Subcutaneous adipose tissue (tissue), 4 donors: Measurements from ENCODE around the gene FGGY. TPM values are rescaled to one million over a fixed set of nuclear protein-coding genes. Genes with fewer than 3 reads are reported as not detected.

Experiments
- total RNA-seq, 4 donors: library from RNA; depleted of rRNA; stranded (reverse); fragments of >200 nt; gene quantifications; one replicate each; pipeline ENCODE4 v1.1.0, GENCODE V29; 2016
- TF ChIP-seq, protein P1 (sequence below): fragments of 450-650 bp; IDR thresholded peaks from one replicate; pipeline ENCODE4 v1.5.1; 2016; ENCODE audit warnings: low read depth, mild to moderate bottlenecking, control low read depth, antibody characterized with exemption, moderate library complexity

FGGY gene
- total RNA-seq, 4 donors from 2014 or later, result 7.8 to 19.2 (median 12.5) TPM

DNA sequence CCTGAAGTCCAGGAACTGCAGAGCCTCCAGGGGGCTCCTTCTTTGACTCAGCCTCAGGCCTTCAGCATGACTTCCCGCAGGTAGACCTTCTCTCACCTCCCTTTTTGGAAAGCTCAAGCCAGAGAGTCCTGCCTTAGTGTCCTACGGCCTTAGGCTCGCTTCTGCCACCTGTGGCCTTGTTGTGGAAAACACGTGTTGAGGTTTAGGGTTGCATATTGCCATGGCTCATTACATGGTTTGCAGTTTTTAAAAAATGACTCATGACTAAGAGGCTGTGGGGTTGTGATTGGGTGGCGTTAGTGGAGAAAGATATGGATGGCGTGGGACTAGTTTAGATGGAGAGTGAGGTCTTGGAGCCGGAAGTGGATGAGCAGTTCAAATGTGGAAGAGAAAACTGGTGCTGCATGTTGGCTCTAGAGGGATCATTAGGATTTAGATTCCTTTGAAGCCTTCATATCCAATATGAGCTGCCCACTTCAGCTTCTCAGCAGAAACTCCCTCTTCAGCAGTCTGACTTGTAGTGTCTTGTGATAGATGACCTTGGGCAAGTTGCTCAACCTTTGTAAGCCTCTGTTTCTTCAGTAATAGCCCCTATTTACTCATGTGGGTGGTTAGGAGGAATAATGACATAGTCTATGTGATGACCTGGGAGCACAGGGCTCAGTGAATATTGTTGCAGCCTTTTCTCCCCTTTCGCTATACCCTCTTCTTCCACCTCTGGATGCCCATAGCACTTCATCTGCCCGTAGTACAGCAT lies 6.5 kb upstream of the FGGY start:
- TF ChIP-seq, protein P1, sequence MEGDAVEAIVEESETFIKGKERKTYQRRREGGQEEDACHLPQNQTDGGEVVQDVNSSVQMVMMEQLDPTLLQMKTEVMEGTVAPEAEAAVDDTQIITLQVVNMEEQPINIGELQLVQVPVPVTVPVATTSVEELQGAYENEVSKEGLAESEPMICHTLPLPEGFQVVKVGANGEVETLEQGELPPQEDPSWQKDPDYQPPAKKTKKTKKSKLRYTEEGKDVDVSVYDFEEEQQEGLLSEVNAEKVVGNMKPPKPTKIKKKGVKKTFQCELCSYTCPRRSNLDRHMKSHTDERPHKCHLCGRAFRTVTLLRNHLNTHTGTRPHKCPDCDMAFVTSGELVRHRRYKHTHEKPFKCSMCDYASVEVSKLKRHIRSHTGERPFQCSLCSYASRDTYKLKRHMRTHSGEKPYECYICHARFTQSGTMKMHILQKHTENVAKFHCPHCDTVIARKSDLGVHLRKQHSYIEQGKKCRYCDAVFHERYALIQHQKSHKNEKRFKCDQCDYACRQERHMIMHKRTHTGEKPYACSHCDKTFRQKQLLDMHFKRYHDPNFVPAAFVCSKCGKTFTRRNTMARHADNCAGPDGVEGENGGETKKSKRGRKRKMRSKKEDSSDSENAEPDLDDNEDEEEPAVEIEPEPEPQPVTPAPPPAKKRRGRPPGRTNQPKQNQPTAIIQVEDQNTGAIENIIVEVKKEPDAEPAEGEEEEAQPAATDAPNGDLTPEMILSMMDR, result no peak

DNA sequence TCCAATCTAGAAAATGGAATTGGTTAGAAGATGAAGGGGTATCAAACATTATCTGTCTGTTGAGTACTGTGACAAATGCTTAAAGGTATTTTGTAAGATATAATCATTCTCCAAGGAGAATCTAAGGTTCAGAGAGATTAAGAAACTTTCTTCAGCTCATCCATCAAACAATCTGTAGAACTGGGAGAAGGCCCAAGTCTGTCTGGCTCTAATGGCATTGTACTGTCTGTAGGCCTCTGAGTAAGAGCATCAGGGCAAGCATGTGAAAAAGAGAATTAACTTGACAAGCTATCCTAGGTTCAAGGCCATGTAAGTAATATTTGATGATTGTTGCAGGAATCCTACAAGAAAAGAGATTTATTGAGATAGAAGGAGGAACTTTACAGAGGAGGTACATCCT lies 5.3 kb upstream of the FGGY start:
- TF ChIP-seq, protein P1, result no peak

DNA sequence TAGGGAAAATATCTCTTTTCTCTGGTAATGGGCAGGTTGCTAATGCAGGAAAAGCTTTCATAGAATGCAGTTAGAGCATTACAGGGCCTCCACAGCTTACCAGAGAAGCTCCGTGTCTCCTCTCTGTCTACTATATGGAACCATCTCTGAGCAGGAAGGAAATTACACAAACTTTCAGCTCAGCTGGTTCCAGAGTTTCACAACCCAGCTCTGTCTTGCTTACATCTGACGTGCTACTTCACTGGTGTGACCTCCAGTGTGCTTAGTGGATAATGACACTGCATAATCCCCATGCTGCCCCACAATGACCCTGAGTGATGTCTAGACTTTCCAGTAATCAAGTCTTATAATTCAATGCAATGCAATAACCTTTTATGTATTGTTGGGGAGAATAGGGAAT lies 4.3 kb upstream of the FGGY start:
- TF ChIP-seq, protein P1, result no peak

DNA sequence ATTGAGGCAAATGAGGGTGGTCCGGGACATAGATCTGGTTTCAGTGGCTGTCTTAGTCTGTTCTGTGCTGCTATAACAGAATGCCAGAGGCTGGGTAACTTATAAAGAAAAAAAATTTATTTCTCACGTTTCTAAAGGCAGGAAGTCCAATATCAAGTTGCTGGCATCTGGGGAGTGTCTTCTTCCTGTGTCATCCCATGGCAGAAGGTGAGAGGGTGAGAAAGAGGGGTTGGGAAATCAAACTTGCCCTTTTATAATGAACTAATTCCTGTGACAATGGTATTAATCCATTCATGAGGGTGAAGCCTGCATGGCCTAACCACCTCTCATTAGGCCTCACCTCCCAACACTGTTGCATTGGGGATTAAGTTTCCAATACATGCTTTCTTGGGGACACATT lies 3.7 kb upstream of the FGGY start:
- TF ChIP-seq, protein P1, result no peak

DNA sequence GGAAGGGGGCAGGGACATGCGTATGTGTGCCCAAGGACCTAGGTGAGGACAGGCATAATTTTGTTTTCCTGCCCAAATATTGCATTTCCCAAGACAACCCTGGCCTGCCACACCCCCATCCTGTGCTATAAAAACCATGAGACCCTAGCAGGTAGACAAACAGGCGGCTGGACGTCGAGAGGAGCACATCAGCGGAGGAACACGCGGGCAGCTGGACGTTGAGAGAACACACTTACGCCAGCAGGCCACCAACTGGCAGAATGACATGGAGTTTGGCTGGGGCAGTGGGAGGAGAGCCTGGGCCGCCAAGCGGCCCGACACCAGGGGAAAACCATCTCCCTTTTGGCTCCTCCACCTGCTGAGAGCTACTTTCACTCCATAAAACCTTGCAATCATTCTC lies 3.0 kb upstream of the FGGY start:
- TF ChIP-seq, protein P1, result no peak

DNA sequence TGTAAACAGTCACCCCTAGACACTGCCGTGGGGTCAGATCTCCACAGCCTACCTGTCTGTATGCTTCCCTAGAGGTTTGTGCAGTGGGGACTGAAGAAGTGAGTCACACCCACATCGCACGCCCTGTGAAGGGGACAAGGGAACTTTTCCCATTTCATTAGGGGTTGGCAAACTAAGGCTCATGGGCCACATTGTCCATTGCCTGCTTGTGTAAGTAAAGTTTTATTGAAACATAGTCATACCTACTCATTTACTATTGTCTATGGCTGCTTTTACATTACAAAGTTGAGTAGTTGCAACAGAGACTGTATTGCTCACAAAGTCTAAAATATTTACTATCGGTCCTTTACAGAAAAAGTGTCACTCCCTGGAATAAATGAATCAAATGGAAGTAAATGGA lies 2.5 kb upstream of the FGGY start:
- TF ChIP-seq, protein P1, result no peak

DNA sequence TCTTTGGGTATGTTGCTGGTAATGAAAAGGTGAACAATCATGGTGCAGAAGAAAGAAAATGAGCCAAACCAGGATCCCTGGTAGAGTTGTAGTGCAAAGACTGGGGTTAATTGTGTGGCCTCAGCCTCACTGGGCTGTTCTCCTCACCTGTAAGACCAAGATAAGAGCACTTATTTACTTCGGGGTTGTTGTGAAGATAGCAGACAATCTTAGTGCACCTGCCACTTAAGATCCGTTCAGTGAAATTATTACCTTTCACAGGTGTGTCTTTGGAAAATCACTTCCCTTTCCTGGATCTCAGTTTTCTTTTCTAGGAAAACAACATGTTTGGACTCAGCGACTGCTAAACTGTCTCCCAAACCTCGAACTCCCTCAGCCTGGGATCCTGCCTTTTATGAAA lies 1.3 kb upstream of the FGGY start:
- TF ChIP-seq, protein P1, result no peak
